ENCODE results near the gene HEATR1.
"Not testable (repeated sequence)": the region's sequence is repeated elsewhere in the genome, so short reads cannot be mapped to it uniquely, and the experiment has no call there.

Gene HEATR1

GRCh38 chr1:236590553-236591150, 13.7 kb downstream of the HEATR1 start:
- no peak for DNase-seq

GRCh38 chr1:236589531-236589930, 14.8 kb downstream of the HEATR1 start:
- DNase-seq: no peak

DNA sequence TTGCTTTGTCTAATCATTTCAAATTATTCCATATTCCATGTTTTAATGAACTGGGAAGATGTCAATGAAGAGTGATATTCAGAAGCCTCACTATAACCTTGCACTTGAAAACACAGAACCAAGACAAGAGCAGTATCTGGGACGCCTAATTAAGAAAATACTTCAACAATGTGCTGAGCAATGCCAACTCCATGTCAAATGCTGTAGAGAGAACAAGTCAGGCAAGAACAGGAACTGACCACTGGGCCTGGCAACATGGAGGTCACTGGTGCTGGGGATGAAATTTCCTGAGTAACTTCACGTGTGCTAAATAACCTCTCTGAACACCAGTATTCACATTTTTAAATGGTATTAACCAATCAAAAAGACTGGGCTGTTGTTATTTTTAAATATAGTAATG, 22.8 kb downstream of the HEATR1 start:
- no peak for DNase-seq

GRCh38 chr1:236580404-236580803, 23.9 kb downstream of the HEATR1 start:
- DNase-seq: not testable (repeated sequence)

GRCh38 chr1:236578661-236579060, 25.7 kb downstream of the HEATR1 start:
- DNase-seq: no peak

GRCh38 chr1:236577041-236577440, 27.3 kb downstream of the HEATR1 start:
- DNase-seq: not testable (repeated sequence)

- no peak for DNase-seq
These were observed 28.3 kb downstream of the HEATR1 start for GRCh38 chr1:236576004-236576403.

- no peak for DNase-seq
These were observed 28.8 kb downstream of the HEATR1 start for GRCh38 chr1:236575523-236575922.

GRCh38 chr1:236568285-236568894, 35.9 kb downstream of the HEATR1 start:
- no peak for DNase-seq

DNA sequence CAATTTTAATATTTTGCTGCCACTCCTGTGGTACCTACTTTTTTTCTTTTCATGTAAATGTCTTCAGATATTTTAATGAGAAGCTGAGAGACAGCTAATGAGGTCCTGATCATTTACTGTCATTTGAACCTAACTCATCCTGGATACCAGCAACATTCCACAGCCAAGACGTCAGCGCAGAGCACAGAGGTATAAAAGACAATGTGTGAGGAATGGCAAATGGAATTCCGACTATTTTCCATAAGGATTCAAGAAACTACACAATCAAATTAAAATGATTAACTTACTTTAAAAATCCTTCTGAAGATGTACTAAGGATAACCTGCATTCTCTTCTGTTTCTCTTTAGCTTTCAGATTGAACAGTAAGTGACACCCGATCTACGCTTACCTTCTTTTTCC, 38.8 kb downstream of the HEATR1 start:
- DNase-seq: no peak

DNA sequence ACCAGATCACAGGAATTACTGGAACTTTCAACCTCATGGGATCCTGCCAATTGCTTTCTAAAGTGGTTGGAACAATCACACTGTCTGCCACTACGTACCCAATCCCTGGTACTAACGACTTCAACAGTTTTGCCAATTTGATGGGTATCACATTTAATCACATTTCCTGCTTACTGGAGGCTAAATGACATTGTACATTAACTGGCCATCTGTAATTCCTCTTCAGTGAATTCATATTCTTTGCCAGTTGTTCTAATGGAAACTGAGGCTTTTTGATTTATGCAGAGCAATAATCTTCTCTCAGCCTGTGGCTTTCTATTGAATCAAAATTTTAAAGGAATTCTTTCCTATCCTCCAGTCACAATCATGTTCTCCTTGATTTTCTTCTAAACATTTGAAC, 42.3 kb downstream of the HEATR1 start:
- DNase-seq: no peak

- DNase-seq: no peak
These were observed 44.0 kb downstream of the HEATR1 start for GRCh38 chr1:236560213-236560771.

DNA sequence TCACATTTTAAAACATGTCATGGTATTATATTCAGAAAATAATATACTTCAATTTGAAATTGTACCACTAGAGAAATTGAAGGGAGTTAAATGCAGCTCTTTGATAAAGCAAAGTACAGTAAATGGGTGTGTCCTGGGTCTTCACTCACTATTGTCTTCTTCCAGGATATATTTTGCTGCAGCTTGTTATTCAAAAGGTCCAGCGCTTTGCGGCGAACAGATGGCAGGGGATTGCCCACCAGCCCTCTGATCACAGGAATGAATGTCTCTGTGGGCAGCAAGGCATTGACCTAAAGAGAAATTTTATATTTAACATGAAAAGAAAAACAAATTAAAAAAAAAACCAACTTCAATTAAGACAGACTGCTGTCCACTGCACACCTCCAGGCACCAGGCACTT, 45.5 kb downstream of the HEATR1 start:
- no peak for DNase-seq

DNA sequence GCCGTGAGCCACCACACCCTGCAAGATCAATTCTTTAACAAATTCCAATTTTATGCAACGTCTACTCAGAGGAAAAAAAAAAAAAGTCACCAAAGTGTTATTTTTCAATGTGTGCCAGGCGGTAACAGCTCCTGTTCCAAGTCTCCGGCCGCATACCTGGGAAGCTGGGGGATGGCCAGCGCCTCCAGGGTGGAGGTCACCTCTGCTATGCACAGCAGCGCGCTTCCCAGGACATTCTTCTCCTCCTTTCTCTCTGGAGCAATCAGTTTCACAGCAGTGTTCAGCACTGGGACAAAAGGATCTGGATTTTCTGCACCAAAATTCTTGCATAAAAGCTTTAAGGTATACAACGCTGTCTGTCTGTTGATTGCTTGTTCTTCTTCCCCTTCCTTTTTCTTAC, 46.2 kb downstream of the HEATR1 start:
- no peak for DNase-seq

- DNase-seq: no peak
These were observed 47.7 kb downstream of the HEATR1 start for GRCh38 chr1:236556606-236557005.

- DNase-seq: no peak
These were observed 50.9 kb downstream of the HEATR1 start for GRCh38 chr1:236553370-236553769.

DNA sequence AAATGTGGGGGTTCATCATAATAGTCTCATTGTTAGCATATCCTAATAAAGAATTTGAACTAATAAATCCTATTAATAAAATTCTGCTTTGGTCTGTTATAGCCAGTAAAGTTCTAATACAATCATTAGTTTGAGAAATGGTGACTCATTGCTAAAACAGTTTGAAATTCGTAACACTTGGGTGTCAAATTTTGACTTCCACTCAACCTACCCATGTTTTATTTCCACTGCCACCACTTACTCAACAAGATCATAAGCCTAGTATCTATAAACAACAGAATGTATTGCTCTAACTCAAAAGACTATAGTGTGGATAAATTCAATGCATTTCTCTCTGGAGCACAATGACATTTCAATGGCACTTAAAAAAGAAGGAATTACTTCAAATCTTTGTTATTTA, 51.4 kb downstream of the HEATR1 start:
- no peak for DNase-seq

DNA sequence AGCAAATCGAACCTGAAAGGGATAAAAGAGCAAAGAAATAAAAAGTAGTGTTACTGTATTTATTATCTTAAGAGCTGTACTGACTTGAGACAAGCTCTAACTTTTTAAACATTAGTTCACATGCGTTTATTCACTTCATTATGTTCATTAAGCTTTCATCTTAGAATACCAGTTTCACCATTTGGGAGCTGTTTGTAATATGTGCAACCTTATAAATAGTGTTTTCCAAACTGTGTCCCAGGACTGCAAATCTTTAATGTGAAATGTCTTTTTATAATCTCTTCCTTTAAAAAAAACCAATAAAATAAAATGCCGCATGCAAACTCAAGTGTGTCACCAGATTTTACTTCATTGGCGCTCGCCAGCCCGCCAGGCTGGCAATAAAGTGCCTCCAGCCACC, 52.2 kb downstream of the HEATR1 start:
- DNase-seq: no peak

- no peak for DNase-seq
These were observed 53.1 kb downstream of the HEATR1 start for GRCh38 chr1:236550961-236551851.

- DNase-seq: no peak
These were observed 55.9 kb downstream of the HEATR1 start for GRCh38 chr1:236548452-236548851.

DNA sequence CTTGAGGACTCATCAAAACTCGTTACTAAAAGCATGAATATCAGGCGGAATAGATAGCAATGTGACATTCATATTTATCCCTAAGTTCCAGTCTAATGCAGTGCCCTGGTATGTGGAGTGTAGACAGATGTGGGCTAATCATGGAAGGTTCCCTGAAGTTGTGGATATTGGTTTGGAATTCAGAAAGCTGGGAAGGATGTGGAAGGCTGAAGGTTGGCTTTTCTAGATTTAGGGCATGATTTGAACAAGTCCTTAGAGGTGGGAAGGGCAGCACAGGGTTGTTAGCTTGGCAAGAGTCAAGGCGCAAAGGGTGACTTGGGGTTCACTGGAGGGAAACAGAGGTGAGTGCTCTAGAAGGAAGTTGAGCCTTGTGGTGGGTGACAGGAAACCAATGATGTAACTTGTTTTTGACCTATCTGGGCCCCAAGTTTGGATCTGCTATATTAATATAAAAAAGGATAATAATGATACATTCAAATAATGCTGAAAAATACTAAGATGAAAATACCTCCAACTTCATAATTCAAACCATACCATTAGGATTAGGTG, 58.6 kb downstream of the HEATR1 start:
- DNase-seq: no peak

DNA sequence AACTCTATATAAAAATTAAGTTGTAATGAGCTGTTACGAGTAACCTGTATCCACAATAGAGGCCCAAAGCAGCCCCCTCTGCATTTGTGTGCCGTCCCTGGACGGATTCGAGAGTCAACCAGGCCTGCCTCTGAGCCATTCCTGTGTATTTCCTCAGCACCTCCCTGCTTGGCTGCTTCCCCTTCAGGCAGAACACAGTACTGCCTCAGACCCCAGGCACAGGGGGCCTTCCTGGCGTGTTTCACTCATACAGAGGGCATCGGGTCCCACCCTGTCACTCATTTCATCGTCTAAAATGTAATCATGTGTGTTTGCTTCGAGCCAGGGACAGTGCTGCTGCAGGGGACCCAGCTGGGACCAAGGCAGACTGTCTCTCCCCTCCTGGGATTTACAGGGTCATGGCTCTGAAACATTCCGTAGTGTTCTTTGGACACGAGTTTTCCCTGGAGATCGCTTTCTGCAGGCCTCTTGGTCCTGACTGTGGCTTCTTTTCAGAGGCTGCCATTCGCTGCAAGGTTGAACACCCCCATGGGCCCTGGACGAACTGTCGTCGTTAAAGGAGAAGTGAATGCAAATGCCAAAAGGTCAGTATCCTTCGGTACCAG, 61.1 kb downstream of the HEATR1 start:
- DNase-seq: no peak

DNA sequence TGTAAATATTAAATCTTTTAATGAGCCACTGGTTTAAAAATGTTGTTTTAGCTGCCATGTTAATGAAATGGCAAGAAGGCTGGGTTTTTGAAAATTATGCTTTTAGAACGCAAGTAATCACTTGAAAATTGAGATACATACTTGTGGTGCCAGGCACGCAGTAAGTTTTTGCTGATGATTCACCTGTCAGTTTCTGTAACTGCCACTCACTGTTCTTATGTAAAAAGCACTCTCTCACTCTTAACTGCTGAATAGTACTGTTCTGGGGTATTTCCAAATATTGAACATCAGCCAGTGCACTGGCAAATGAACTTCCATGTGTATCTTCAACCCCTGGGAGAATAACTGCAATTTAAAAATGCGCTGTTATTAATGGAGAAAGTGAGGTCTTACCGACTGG, 62.6 kb downstream of the HEATR1 start:
- no peak for DNase-seq
